IPS-20b (cell line): ENCODE results near the gene SYCN.
"Not testable (repeated sequence)": the region's sequence is repeated elsewhere in the genome, so short reads cannot be mapped to it uniquely, and the experiment has no call there.

Experiments
- H3K27ac ChIP-seq: one replicate; pipeline ENCODE4 v1.5.1; 2013; ENCODE audit warnings: low read length
- H3K27me3 ChIP-seq: 2 replicates; pipeline ENCODE4 v1.6.1; 2013; ENCODE audit warnings: mild to moderate bottlenecking, low read length, inconsistent platforms; ENCODE audit not compliant: insufficient read depth
- H3K36me3 ChIP-seq: 2 replicates; pipeline ENCODE4 v1.6.1; 2013; ENCODE audit warnings: low read depth, mild to moderate bottlenecking, inconsistent platforms, low read length, moderate library complexity; ENCODE audit not compliant: insufficient read depth
- H3K4me1 ChIP-seq: 2 replicates; pipeline ENCODE4 v1.6.1; 2013; ENCODE audit warnings: mild to moderate bottlenecking, control low read depth, inconsistent platforms, low read length, moderate library complexity; ENCODE audit not compliant: insufficient read depth
- H3K4me3 ChIP-seq: 2 replicates; pipeline ENCODE4 v1.5.1; 2013; ENCODE audit warnings: mild to moderate bottlenecking, low read length, inconsistent platforms
- H3K9ac ChIP-seq: 2 replicates; pipeline ENCODE4 v1.6.1; 2013; ENCODE audit warnings: low read depth, mild to moderate bottlenecking, inconsistent platforms, low read length, moderate library complexity
- H3K9me3 ChIP-seq: 2 replicates; pipeline ENCODE4 v1.6.1; 2013; ENCODE audit warnings: mild to moderate bottlenecking, low read depth, low read length, inconsistent platforms; ENCODE audit not compliant: insufficient read depth

SYCN gene

DNA sequence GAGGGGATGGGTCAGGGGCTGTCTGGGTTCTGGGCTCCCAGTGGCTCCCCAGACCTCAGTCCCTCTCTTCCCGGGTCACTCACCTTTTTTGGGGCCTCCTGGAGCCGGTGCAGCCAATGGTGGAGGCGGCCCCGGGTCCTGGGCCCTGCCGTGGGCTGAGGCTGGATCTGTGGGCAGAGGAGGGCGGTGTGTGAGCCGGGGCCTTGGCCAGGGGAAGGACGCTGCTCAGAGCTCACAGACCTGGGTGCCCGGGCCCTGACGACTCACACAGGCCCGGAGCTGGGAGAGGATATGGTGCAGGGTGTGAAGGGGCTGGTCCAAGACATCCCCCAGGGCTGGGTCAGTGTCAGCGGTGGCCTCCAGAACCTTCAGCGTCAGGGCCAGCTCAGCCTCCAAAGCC is 39.7 kb upstream of the SYCN start:
- not testable (repeated sequence) for H3K9ac ChIP-seq, H3K9me3 ChIP-seq, H3K36me3 ChIP-seq, H3K4me1 ChIP-seq, H3K4me3 ChIP-seq, H3K27ac ChIP-seq
- H3K27me3 ChIP-seq: peaks cover 37% of the 10 kb centered on the region

DNA sequence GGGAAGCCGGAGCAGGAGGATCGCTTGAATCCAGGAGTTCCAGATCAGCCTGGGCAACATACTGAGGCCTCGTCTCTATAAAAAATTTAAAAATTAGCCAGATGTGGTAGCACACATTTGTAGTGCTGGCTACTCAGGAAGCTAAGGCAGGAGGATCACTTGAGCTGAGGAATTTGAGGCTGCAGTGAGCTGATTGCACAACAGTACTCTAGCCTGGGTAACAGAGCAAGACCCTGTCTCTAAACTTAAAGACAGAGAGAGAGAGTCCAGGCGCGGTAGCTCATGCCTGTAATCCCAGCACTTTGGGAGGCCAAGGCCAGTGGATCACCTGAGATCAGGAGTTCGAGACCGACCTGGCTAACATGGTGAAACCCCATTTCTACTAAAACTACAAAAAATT is 36.4 kb upstream of the SYCN start:
- peaks cover 19% of the 10 kb centered on the region for H3K27me3 ChIP-seq
- no peaks in the 10 kb centered on the region for H3K4me1 ChIP-seq
- H3K9me3 ChIP-seq: no peaks in the 10 kb centered on the region
- no peak overlapping the region for H3K27ac ChIP-seq
- H3K4me3 ChIP-seq: no peak overlapping the region
- H3K9ac ChIP-seq: no peak overlapping the region
- no peaks in the 10 kb centered on the region for H3K36me3 ChIP-seq

GRCh38 chr19:39238944-39239343 is 34.9 kb upstream of the SYCN start:
- H3K4me3 ChIP-seq: no peak overlapping the region
- no peaks in the 10 kb centered on the region for H3K4me1 ChIP-seq
- H3K9ac ChIP-seq: no peak overlapping the region
- no peak overlapping the region for H3K27ac ChIP-seq
- no peaks in the 10 kb centered on the region for H3K9me3 ChIP-seq
- H3K36me3 ChIP-seq: no peaks in the 10 kb centered on the region
- peaks cover 19% of the 10 kb centered on the region for H3K27me3 ChIP-seq

GRCh38 chr19:39238209-39238608 is 34.1 kb upstream of the SYCN start:
- Histone ChIP-seq H3K9ac (no peak overlapping the region), H3K4me3 (no peak overlapping the region), H3K36me3 (no peaks in the 10 kb centered on the region), H3K27me3 (peaks cover 19% of the 10 kb centered on the region), H3K9me3 (no peaks in the 10 kb centered on the region), H3K27ac (no peak overlapping the region), H3K4me1 (no peaks in the 10 kb centered on the region)

- Histone ChIP-seq H3K4me1 (no peaks in the 10 kb centered on the region), H3K36me3 (no peaks in the 10 kb centered on the region), H3K9ac (no peak overlapping the region)
Observed at GRCh38 chr19:39237200-39238184, 33.4 kb upstream of the SYCN start.

GRCh38 chr19:39236527-39236926 is 32.5 kb upstream of the SYCN start:
- Histone ChIP-seq H3K27me3 (peaks cover 23% of the 10 kb centered on the region), H3K4me1 (no peaks in the 10 kb centered on the region), H3K9me3 (no peaks in the 10 kb centered on the region), H3K27ac (no peak overlapping the region), H3K9ac (no peak overlapping the region), H3K4me3 (no peak overlapping the region), H3K36me3 (no peaks in the 10 kb centered on the region)

More at GRCh38 chr19:39237200-39238184, 33.4 kb upstream of the SYCN start:
- H3K9me3 ChIP-seq: no peaks in the 10 kb centered on the region
- H3K27ac ChIP-seq: no peak overlapping the region
- peaks cover 19% of the 10 kb centered on the region for H3K27me3 ChIP-seq
- H3K4me3 ChIP-seq: no peak overlapping the region

GRCh38 chr19:39232708-39233107 is 28.6 kb upstream of the SYCN start:
- Histone ChIP-seq H3K27ac (no peak overlapping the region), H3K9ac (no peak overlapping the region), H3K9me3 (no peaks in the 10 kb centered on the region), H3K36me3 (no peaks in the 10 kb centered on the region), H3K4me1 (no peaks in the 10 kb centered on the region), H3K4me3 (no peak overlapping the region), H3K27me3 (peaks cover 19% of the 10 kb centered on the region)

DNA sequence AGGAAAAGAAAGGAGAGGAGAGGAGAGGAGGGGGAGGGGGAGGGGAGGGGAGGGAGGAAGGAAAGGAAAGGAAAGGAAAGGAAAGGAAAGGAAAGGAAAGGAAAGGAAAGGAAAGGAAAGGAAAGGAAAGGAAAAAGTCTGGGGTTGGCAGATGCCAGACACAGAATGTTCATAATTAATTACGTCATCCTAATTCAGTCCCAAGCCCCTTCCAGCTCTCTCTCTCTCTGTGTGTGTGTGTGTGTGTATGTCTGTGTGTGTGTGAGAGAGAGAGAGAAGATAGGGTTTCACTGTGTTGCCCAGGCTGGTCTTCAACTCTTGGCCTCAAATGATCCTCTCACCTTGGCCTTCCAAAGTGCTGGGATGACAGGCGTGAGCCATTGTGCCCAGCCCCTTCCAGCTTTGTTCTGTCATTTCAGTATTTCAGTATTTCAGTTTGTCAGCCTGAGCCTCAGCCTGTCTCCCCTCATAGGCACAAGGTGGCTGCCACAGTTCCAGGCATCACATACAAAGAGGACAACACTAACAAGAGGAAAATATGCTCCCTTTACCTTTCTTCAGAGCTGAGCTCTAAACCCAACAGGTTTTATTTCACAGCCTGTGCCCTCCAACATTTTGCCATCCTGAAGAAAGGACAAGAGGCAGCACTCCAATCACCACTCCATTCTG is 26.2 kb upstream of the SYCN start:
- H3K27ac ChIP-seq: no peak overlapping the region
- no peak overlapping the region for H3K9ac ChIP-seq
- no peaks in the 10 kb centered on the region for H3K4me1 ChIP-seq
- H3K27me3 ChIP-seq: peaks cover 24% of the 10 kb centered on the region
- no peak overlapping the region for H3K4me3 ChIP-seq
- no peaks in the 10 kb centered on the region for H3K9me3 ChIP-seq
- no peaks in the 10 kb centered on the region for H3K36me3 ChIP-seq

DNA sequence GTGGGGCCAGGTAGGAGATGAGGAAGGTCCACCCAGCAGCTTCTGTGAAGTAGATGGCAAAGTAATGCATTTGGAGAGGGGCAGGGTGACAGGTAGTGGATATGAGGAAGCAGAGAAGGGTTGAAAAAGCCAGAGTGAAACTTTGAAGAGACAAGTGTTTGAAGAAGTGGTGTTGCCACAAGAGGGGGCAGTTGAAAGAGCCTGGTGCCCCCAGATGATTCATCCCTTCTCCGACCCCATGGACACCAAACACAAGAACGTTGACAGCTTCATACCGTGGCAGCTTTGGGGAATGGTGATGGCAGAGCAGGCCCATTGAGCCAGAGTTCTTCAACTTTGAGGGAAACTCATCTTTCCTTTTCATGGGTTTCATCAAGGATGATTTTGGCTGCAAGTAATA is 20.8 kb upstream of the SYCN start:
- Histone ChIP-seq H3K9me3 (no peaks in the 10 kb centered on the region), H3K9ac (no peak overlapping the region), H3K27me3 (peaks cover 39% of the 10 kb centered on the region), H3K36me3 (no peaks in the 10 kb centered on the region), H3K27ac (no peak overlapping the region), H3K4me1 (no peaks in the 10 kb centered on the region), H3K4me3 (no peak overlapping the region)

DNA sequence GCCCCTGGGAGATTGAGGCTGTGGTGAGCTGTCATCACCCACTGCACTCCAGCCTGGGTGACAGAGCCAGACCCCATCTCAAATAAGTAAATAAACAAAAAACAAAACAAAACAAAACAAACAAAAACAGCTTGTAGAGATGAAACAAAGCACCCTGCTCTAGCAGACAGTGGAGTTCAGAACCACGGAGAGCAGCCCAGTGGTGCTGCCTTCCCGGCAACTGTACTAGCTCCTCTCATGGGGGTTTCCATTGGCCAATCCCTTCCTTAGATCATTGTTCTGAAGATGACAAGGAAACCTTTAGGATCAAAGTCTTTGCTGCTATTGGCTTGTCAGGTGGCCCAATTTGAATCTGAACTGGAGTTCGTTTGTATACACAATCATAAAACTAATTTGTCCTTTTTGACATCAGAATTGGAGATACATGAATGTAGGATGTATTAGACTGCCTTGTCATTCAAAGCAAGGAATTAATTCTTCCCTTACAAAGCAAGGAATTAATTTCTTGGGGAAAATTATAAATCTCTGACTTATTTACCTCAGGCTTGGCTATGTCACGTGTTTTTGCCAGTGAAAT is 19.7 kb upstream of the SYCN start:
- Histone ChIP-seq H3K27ac (no peak overlapping the region), H3K9ac (no peak overlapping the region), H3K36me3 (no peaks in the 10 kb centered on the region), H3K4me3 (no peak overlapping the region), H3K9me3 (no peaks in the 10 kb centered on the region), H3K4me1 (no peaks in the 10 kb centered on the region), H3K27me3 (peaks cover 43% of the 10 kb centered on the region)

- H3K9me3 ChIP-seq, H3K4me1 ChIP-seq, H3K9ac ChIP-seq, H3K27ac ChIP-seq, H3K4me3 ChIP-seq, H3K36me3 ChIP-seq: not testable (repeated sequence)
- peaks cover 26% of the 10 kb centered on the region for H3K27me3 ChIP-seq
Observed at GRCh38 chr19:39219108-39219507, 15.0 kb upstream of the SYCN start.
